Retinal pigment epithelial cell (primary cell): Measurements from ENCODE around the gene SLC7A10.

Experiments used
- DNase-seq: peaks from one replicate; pipeline ENCODE4 v3.0.0-alpha.2; 2010; ENCODE audit warnings: low read depth
- H3K4me3 ChIP-seq: 2 replicates; pipeline ENCODE4 v1.5.1; 2011; ENCODE audit warnings: mild to moderate bottlenecking, low read length, control low read depth, moderate library complexity
- CTCF ChIP-seq: conservative IDR thresholded peaks from 2 replicates; pipeline ENCODE4 v1.5.1; 2011; ENCODE audit warnings: low read depth, low read length, control low read depth, inconsistent platforms

The SLC7A10 gene

GRCh38 chr19:33206261-33207039 lies 19.2 kb downstream of the SLC7A10 start:
- TF ChIP-seq CTCF = no peak
- DNase-seq = no peak
- no peak overlapping the region for H3K4me3 ChIP-seq

GRCh38 chr19:33205531-33206260 lies 20.0 kb downstream of the SLC7A10 start:
- TF ChIP-seq CTCF = no peak
- no peak overlapping the region for H3K4me3 ChIP-seq
- DNase-seq = no peak

- no peak for TF ChIP-seq CTCF
- no peak for DNase-seq
- no peak overlapping the region for H3K4me3 ChIP-seq
These were observed 20.5 kb downstream of the SLC7A10 start for GRCh38 chr19:33205110-33205509.

GRCh38 chr19:33204136-33204973 lies 21.3 kb downstream of the SLC7A10 start:
- TF ChIP-seq CTCF = no peak
- no peak overlapping the region for H3K4me3 ChIP-seq
- no peak for DNase-seq

- DNase-seq = no peak
- no peak for TF ChIP-seq CTCF
- no peak overlapping the region for H3K4me3 ChIP-seq
These were observed 22.1 kb downstream of the SLC7A10 start for GRCh38 chr19:33203529-33203928.

GRCh38 chr19:33202546-33203507 lies 22.8 kb downstream of the SLC7A10 start:
- no peak overlapping the region for H3K4me3 ChIP-seq
- DNase-seq = no peak
- TF ChIP-seq CTCF = no peak
